IMR-90 (cell line): ENCODE results near the gene SYT8. TPM values are rescaled to one million over a fixed set of nuclear protein-coding genes. Genes with fewer than 3 reads are reported as not detected.

Experiments used
- ATAC-seq: fragments of 200-7000 bp; cut with Tn5 transposase; 2 replicates; pipeline ENCODE4 v1.9.1; 2020; ENCODE audit warnings: low read depth, mild to moderate bottlenecking, moderate library complexity
- BruUV-seq: library from RNA; stranded (reverse); fragments of 400-500 nt; replicated peaks from 2 replicates; lab custom pipeline; 2021; lab: Mats Ljungman, UMichigan
- CTCF ChIA-PET: fragments of 300-600 bp; formaldehyde crosslinking; extraction: SDS; loops from one replicate; lab custom pipeline; 2021; ENCODE audit warnings: antibody characterized with exemption; lab: Yijun Ruan, JAX
- POLR2A ChIA-PET: fragments of 300-600 bp; sonication (Branson Sonifier 250); formaldehyde crosslinking; loops from one replicate; lab custom pipeline; 2022; ENCODE audit warnings: antibody characterized with exemption; ENCODE audit not compliant: unreplicated experiment; lab: Charles Lee
- DNase-seq: peaks from one replicate; pipeline ENCODE4 v3.0.0; 2013
- H2AFZ ChIP-seq: replicated peaks from 2 replicates; pipeline ENCODE3; 2013; ENCODE audit warnings: low read length, mild to moderate bottlenecking; ENCODE audit not compliant: poor library complexity
- H2AK5ac ChIP-seq: 2 replicates; pipeline ENCODE4 v1.6.1; 2013; ENCODE audit warnings: low read depth, low read length, inconsistent platforms
- H2AK9ac ChIP-seq: replicated peaks from 2 replicates; pipeline ENCODE3; 2013; ENCODE audit warnings: mild to moderate bottlenecking, low read depth, low read length, moderate library complexity; ENCODE audit not compliant: poor library complexity
- H2BK120ac ChIP-seq: 2 replicates; pipeline ENCODE4 v1.6.1; 2013; ENCODE audit warnings: low read depth, low read length, inconsistent platforms
- H2BK15ac ChIP-seq: 3 replicates; pipeline ENCODE4 v1.6.1; 2013; ENCODE audit warnings: low read depth, low read length, inconsistent platforms
- H2BK20ac ChIP-seq: 2 replicates; pipeline ENCODE4 v1.6.1; 2013; ENCODE audit warnings: low read depth, mild to moderate bottlenecking, inconsistent platforms, low read length, moderate library complexity
- H2BK5ac ChIP-seq: 2 replicates; pipeline ENCODE4 v1.6.1; 2013; ENCODE audit warnings: mild to moderate bottlenecking, low read depth, low read length, inconsistent platforms; ENCODE audit not compliant: poor library complexity, severe bottlenecking
- H3K14ac ChIP-seq: replicated peaks from 2 replicates; pipeline ENCODE4 v1.6.1; 2013; ENCODE audit warnings: low read depth, low read length, inconsistent platforms
- H3K18ac ChIP-seq: 2 replicates; pipeline ENCODE4 v1.6.1; 2013; ENCODE audit warnings: low read depth, low read length, control low read depth
- H3K23ac ChIP-seq: 2 replicates; pipeline ENCODE4 v1.6.1; 2013; ENCODE audit warnings: low read depth, low read length, inconsistent platforms
- H3K27ac ChIP-seq: 2 replicates; pipeline ENCODE4 v1.5.1; 2013; ENCODE audit warnings: mild to moderate bottlenecking, control low read depth, low read length; ENCODE audit not compliant: insufficient read depth
- H3K27me3 ChIP-seq: 2 replicates; pipeline ENCODE4 v1.6.1; 2013; ENCODE audit warnings: low read length; ENCODE audit not compliant: control insufficient read depth, insufficient read depth
- H3K36me3 ChIP-seq: 2 replicates; pipeline ENCODE4 v1.6.1; 2013; ENCODE audit warnings: low read length, mixed read lengths; ENCODE audit not compliant: control insufficient read depth, insufficient read depth
- H3K4ac ChIP-seq: 2 replicates; pipeline ENCODE4 v1.6.1; 2013; ENCODE audit warnings: low read depth, low read length, inconsistent platforms
- H3K4me1 ChIP-seq: 2 replicates; pipeline ENCODE4 v1.6.1; 2013; ENCODE audit warnings: low read length, mixed read lengths; ENCODE audit not compliant: control insufficient read depth, insufficient read depth
- H3K4me2 ChIP-seq: 2 replicates; pipeline ENCODE4 v1.6.1; 2013; ENCODE audit warnings: low read depth, mild to moderate bottlenecking, control low read depth, low read length, moderate library complexity
- H3K4me3 ChIP-seq: 2 replicates; pipeline ENCODE4 v1.5.1; 2013; ENCODE audit warnings: low read depth, mild to moderate bottlenecking, control low read depth, low read length, moderate library complexity; ENCODE audit not compliant: insufficient read depth
- H3K56ac ChIP-seq: 2 replicates; pipeline ENCODE4 v1.6.1; 2013; ENCODE audit warnings: low read length, inconsistent platforms; ENCODE audit not compliant: insufficient read depth; ENCODE audit errors: extremely low read depth
- H3K79me1 ChIP-seq, 2 experiments: 2 replicates each; pipeline ENCODE4 v1.6.1; 2013; ENCODE audit warnings: low read length in 2 of 2, inconsistent platforms in 1 of 2, low read depth in 1 of 2
- H3K9ac ChIP-seq: 2 replicates; pipeline ENCODE4 v1.6.1; 2013; ENCODE audit warnings: low read depth, low read length, control low read depth
- H3K9me1 ChIP-seq: 2 replicates; pipeline ENCODE4 v1.6.1; 2013; ENCODE audit warnings: low read length, inconsistent platforms; ENCODE audit not compliant: insufficient read depth
- H3K9me3 ChIP-seq: 2 replicates; pipeline ENCODE4 v1.6.1; 2013; ENCODE audit warnings: low read length; ENCODE audit not compliant: control insufficient read depth, insufficient read depth
- H4K20me1 ChIP-seq: 2 replicates; pipeline ENCODE4 v1.6.1; 2013; ENCODE audit warnings: low read length, inconsistent platforms; ENCODE audit not compliant: insufficient read depth
- H4K5ac ChIP-seq: 2 replicates; pipeline ENCODE4 v1.6.1; 2013; ENCODE audit warnings: mild to moderate bottlenecking, low read depth, low read length, control low read depth
- H4K8ac ChIP-seq, 2 experiments: 2 replicates each; pipeline ENCODE4 v1.6.1; 2013; ENCODE audit warnings: low read depth in 2 of 2, low read length in 2 of 2, control low read depth in 1 of 2, inconsistent platforms in 1 of 2
- H4K91ac ChIP-seq: 2 replicates; pipeline ENCODE4 v1.6.1; 2013; ENCODE audit warnings: low read depth, low read length, inconsistent platforms; ENCODE audit not compliant: insufficient read depth
- CTCF ChIP-seq: conservative IDR thresholded peaks from 2 replicates; pipeline ENCODE4 v1.5.1; 2012; ENCODE audit warnings: mild to moderate bottlenecking, low read depth, low read length, improper control_type of control experiment
- MAZ ChIP-seq: IDR thresholded peaks from 2 replicates; pipeline ENCODE4 v1.6.1; 2012; ENCODE audit warnings: low read depth, mild to moderate bottlenecking, low read length, improper control_type of control experiment, moderate library complexity, borderline replicate concordance
- WGBS, 2 experiments: methylation state at CpG; one replicate each; pipeline versions ENCODE4 v1.1.5 to v1.1.7; 2013; ENCODE audit warnings: missing lambda C conversion rate in 2 of 2; ENCODE audit not compliant: insufficient read length in 1 of 2; ENCODE audit errors: extremely low coverage in 2 of 2; 5-methylcytosine and 5-hydroxymethylcytosine counted together
- dilution Hi-C: fragments of 300-500 bp; cut with HindIII; formaldehyde crosslinking; loops from one replicate; pipeline ENCODE4 v1.14.3; 2018; ENCODE audit warnings: low sequenced_read_pairs; ENCODE audit not compliant: unreplicated experiment
- in situ Hi-C: fragments of 300-500 bp; cut with MboI; formaldehyde crosslinking; loops from 3 replicates; pipeline ENCODE4 v1.14.3; 2019; ENCODE audit warnings: low sequenced_read_pairs, inconsistent platforms, mixed read lengths
- intact Hi-C: fragments of 100-400 bp; cut with micrococcal nuclease; formaldehyde crosslinking; loops from 2 replicates; pipeline ENCODE4 v1.10.0; 2022
- polyA plus RNA-seq, 3 experiments: library from polyadenylated mRNA; depleted of rRNA; stranded (reverse); fragments of >200 nt; gene quantifications; 2 replicates each; pipeline ENCODE4 v1.2.3, GENCODE V29; 2012; ENCODE audit warnings: low replicate concordance in 1 of 3
- total RNA-seq: library from RNA; depleted of rRNA; stranded (reverse); fragments of >200 nt; gene quantifications from 2 replicates; pipeline ENCODE4 v1.2.3, GENCODE V29; 2012

Gene SYT8
- total and polyA plus RNA-seq, 2 of the 4 experiments (the other 2 are of a cell fraction) = not detected

GRCh38 chr11:1825039-1825740 is 9.6 kb upstream of the SYT8 start:
- in situ Hi-C loops = no loop called here
- dilution Hi-C loops = no loop called here
- no peaks in the 10 kb centered on the region for H3K9me3 ChIP-seq

More at GRCh38 chr11:1825039-1825740, 9.6 kb upstream of the SYT8 start:
- no peak overlapping the region for H3K18ac ChIP-seq
- H3K4ac ChIP-seq = no peak overlapping the region
- POLR2A ChIA-PET = no interaction called here
- H4K8ac ChIP-seq = no peak overlapping the region
- no peak overlapping the region for H3K9ac ChIP-seq
- H2BK15ac ChIP-seq = no peak overlapping the region
- H3K56ac ChIP-seq = no peak overlapping the region
- no peak overlapping the region for H2AFZ ChIP-seq
- TF ChIP-seq MAZ (no peak), CTCF (0 out of 2 replicates have a peak, but pooled peaks have one; percentile 23)
- intact Hi-C loops = loop anchor here (5.0 kb wide), 1 partner anchor 173 kb away; no protein-coding TSS in a partner anchor
- CTCF ChIA-PET = no interaction called here
- H3K4me1 ChIP-seq = peaks cover 13% of the 10 kb centered on the region
- H3K27ac ChIP-seq = no peak overlapping the region
- H2BK5ac ChIP-seq = no peak overlapping the region
- no peaks in the 10 kb centered on the region for H4K20me1 ChIP-seq
- WGBS, 2 experiments = 76% methylated on average over 9 of the region's 26 CpGs; no CpG with 5 or more reads in 1 of the 2 experiments
- H2AK5ac ChIP-seq = no peak overlapping the region
- no peak overlapping the region for H3K23ac ChIP-seq
- H2AK9ac ChIP-seq = no peak overlapping the region
- no peak overlapping the region for H2BK120ac ChIP-seq
- no peak overlapping the region for H4K91ac ChIP-seq
- H3K4me3 ChIP-seq = no peak overlapping the region
- H3K27me3 ChIP-seq = peaks cover 5% of the 10 kb centered on the region; the same call in 1 of the 2 replicates
- no peaks in the 10 kb centered on the region for H3K79me1 ChIP-seq
- no peak overlapping the region for H4K5ac ChIP-seq
- no peaks in the 10 kb centered on the region for H3K36me3 ChIP-seq
- BruUV-seq = no TSS peak
- ATAC-seq = no peak
- H2BK20ac ChIP-seq = no peak overlapping the region
- no peaks in the 10 kb centered on the region for H3K9me1 ChIP-seq
- H3K4me2 ChIP-seq = no peak overlapping the region
- DNase-seq = no peak
- no peak overlapping the region for H3K14ac ChIP-seq
